NCI-H2107 treated with DMSO at 0.1 percent for 48 hours (cell line): Measurements from ENCODE around the gene FABP6.
A peak's percentile ranks its signal among the peaks of the same experiment; 100 is the strongest.

ENCODE experiments used
- DNase-seq: peaks from one replicate; lab custom pipeline; 2025; ENCODE audit not compliant: unreplicated experiment; lab: John Stamatoyannopoulos, UW

The FABP6 gene

DNA sequence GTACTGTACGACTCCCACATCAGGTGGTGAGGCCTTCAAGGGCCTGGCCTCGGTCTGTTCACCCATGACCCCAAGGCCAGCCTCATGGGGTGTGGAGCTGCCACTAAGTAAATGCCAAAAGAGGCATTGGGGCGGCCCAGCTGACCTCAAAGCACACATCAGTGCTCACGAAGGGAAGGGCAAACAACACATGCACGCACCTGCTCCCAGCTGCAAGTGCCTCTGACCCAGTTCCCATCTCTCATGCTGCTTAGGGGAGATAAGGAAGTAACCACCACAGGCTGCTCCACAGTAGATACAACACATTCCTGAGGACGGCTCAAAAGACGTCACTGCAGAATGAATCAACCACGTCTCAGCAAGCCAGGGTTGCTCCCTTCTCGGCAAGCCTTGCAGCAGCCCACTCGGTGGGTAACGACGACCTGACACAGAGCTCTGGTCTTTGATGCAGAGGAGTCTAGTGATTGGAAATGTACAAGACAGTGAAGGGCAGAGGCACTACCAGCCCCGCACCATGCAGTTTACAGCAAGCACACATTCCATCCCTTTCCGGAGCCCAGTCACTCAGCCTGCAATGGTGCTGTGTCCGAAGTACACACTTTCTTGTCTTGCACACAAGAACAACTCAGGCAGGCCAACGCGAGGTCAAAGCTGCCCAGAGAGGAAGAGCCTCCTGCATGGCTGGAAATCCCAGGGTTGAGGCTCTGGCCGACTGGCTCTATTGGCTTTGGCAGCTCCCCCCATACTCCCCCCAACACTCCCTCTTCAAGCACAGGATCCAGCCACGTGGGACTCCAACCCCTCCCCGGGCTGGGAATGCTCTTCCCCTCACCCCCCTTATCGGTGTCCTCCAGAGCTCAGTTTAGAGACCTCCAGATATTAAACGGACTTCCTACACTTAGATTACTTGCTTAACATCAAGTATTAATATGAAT lies 31.8 kb downstream of the FABP6 start:
- DNase-seq, result no peak

DNA sequence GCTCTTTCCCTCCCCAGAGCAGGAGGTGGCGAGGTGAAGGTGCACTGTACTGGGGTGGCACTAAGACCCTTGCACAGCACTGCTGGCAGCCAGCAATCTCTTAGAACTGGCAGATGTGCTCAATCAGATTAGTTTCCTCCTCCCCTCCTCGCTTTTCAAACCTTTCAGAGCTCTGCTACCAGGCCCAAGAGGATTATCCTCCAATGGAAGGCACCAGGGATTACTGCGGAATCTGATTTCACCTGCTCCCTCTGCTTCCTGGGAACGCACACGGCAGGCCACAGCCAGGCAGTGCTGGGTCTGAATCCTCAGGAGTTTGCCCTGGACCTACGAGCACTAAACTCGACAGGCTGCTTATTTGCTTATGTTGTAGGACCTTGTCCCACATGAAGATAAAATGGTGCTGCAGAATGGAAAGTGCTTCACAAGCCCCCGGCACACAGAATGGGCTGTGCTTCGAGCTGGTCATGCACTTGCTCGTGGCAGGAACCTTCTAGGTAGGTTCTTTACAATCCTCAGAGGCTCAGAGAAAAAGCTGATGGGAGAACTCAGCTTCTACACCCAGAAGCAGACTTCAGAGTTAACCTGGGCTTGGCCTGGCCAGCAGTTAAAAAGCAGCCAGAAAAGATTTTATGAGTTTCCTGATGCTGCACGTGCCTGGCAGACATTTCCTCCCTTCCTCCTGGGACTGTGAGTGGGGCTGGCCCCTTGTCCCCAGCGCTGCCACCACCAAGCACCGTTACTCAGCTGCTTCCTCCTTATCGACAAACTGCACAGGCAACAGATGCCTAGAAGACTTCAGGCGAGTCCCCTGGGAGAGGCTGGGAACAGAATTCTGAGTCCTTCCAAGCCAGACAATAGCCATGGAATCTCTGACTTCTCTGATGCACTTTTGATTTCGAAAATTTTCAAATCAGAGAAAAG lies 33.1 kb downstream of the FABP6 start:
- DNase-seq, result peak; percentile 34

DNA sequence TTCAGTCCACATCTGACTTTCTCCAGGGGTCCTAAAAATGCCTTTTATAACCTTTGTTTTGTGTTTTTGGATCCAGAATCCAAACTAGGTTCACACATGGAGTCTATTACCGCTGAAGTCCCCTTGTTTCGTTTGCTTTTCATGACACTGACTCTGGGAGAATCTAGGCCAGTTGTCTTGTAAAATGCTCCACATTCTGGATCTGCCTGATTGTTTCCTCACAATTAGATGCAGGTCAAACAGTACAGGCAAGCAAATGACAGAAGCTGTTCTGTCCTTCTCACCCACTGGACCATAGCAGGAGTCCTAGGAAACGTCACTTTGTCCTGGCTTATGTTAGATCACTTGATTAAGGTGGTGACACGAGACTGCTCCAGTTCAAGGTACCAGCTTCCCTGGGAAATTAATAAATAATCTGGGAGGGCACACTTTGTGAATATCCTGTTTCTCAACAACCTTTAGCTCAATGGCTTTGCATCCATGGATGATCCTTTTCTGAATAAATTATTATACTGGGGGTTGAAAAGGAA lies 34.1 kb downstream of the FABP6 start:
- DNase-seq, result no peak

DNA sequence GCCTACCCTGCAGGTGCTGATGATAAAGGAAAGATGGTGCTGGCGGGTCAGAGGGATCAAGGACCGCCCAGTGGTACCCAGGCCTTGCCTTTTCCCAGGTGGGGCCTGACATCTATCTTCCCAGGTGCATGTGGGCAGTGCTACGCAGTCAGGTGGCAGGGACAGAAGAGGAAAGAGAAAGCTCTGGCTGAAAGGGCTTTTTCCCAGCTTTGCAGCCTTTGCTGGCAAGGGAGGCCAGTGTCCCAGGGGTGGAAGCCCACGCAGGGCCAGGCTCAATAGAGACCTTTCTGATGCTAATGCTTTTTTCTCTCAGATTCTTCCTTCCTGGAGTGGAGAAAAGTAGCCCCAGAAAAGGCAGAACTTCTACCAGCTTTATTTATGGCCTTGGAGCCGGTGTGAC lies 36.7 kb downstream of the FABP6 start:
- DNase-seq, result no peak

DNA sequence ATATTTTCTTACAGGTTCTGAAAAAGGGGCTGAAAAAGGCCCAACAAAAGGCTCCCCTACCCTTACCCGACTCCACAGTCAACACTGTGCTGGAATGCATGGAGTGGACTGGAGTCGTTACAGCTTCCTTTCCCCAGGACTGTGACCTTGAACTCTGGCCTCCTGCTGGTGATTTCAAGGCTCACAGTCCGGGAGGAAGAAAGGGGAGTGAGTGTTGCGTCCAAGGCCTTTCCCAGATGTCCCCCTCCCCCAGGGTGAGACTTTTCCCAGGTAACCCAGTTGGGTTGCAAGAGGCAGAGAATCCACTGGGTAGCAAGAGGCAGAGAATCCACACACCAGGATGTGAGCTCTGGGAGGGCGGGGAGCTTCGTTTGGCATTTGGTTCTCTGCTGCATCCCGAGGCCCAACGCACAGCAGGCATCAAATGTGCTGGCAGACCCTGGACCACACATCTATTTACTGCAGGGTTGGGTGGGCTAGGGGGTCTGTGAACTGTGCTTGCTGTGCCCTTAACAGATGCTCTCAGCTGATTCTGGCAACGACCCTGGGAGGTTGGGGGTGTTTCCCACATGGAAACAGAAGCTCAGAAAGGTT lies 37.5 kb downstream of the FABP6 start:
- DNase-seq, result no peak

DNA sequence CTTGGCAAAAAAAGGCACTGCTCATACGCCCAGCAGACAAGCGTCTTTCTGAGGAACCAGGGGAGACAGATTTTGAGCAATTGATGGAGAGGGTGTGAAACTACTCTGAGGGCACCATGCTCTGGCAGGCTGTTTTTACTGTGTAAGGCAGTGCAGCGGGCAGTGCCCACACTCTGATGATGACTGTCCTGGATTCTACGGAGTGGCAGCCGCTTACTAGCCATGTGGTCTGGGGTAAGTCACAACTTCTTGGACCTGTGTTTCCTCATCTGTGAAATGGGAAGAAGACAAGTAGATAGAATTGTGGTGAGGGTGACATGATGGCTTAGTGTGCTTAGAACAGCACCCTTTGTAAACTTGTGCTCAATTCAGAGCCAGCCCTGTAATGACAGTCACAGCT lies 38.8 kb downstream of the FABP6 start:
- DNase-seq, result no peak

DNA sequence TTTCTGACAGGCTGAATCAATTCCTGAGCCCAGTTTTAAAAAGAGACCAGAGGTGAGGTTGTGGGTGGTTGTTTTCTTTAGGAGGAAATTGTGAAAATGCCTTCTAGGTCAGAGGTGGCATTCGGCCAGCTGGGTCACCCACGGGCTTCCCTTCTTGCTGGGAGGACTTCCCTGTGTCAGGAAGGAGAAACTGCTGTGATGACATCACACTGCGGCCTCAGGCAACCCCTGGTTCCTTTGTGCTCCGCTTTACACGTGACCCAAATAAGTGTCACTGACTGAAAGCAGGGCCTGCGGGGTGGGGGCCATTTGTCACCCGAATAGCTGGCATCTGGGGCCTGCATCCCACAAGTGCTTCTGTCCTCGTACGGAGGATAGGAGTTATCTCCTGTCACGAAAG lies 39.7 kb downstream of the FABP6 start:
- peak; percentile 20 for DNase-seq

DNA sequence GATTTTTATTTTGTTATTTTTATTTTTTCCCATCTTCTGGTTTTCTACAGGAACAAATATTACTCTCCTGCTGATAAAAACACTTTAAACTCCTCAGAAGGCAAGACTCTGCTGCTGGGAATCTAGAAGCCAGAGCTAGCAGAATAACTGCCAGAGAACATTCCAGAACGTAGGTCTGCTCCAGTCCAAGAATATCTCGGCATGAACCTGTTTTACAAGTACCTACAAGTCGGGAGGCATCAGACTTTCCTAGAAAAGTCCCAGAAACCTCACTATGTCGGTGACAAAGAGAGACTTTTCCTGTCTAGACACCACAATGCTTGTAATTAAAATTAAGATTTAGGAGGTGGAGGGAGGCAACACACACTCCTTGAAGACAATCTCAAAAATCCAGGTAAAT lies 41.4 kb downstream of the FABP6 start:
- DNase-seq, result no peak

DNA sequence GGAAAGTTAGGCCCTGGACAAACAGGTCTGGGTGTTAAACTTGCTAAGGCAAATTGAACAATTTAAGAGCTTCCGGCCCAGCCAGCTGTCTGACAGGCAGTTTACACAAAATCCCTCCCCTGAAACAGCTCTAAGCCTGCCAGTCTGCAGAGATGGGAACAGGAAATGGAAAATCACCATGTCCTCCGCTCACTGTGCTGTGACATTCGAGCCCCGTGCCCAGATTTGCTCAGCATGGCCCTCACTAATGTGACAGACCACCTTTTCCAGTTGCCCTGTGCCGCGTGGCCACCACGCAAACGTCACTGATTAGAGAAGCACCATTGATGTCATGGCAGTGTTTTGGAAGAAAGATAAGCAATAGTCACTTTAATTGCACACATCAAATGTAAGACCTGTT lies 42.1 kb downstream of the FABP6 start:
- DNase-seq, result peak; percentile 12

DNA sequence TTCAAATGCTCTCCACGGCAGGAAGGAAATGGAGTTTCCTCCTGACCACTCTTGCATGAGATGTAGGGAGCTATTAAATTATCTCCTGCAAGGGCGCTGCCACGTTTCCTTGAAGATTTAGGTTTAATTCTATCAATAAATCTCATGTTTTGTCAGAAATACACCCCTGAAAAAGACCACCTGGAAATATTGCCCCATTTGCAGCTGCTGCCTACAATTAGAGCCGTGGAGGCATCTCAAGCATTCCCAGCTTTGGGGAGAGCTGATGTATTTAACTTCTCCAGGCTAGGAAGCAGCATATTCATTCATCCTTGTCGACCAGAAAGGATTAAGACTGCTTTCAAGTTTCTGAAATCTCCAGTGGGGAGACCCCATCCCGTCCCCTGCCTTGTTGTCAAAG lies 42.5 kb downstream of the FABP6 start:
- no peak for DNase-seq

DNA sequence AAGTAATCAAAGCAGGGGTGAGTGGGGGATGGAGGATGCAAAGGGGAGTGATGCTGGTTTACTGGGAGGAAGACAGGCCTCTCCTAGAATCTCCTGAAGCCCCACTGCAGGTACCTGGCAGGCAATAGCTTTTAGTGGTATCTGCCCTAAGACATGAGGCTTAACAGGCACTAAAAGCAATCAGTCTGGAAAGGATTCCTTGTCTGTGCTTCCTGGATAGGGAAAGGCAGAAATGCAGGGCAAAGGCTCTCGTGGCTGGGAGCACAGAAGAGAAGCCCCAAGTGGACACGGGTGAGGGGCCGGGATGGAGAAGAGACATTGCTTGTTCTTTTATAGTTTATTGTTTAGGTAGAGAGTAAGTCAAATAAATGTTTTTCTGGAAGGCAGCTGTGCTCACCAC lies 43.0 kb downstream of the FABP6 start:
- no peak for DNase-seq

DNA sequence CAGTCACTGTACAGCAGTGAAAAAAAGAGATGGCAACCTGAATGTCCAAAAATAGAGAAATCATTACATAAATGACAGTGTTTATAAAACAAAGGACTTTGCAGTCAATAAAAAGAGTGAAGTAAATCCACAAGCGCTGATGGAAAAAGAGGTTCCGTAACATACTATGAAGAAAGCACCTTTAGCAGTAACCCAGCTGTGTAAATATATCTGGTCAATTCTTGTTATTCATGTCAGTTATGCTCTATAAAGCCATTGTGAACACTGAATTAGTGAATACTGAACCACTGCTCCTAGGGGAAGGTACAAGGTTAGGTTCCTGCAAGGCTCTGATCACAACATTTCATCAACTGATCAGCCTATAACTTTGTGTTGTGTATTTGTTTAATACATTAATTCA lies 43.6 kb downstream of the FABP6 start:
- peak; percentile 16 for DNase-seq

DNA sequence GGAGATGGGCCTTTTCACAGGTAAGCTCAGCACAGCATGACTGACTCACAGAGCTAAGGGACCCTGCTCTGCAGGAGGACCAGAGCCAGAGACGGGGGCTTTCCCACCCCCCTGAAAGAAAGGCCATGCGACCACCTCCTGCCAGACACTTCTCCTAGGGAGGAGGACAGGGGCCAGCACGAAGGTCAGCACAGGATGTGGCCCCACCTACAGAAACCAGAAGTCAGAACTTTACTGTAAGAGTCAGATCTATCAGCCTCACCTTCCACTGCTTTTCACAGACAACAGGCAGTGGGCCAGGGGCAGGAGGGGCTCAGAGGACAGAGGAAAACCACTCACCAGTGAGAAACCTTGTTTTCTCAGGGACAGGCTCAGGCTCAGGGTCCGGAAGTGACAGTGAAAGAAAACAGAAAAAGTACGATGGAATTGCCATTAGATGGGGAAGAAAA lies 45.2 kb downstream of the FABP6 start:
- no peak for DNase-seq

DNA sequence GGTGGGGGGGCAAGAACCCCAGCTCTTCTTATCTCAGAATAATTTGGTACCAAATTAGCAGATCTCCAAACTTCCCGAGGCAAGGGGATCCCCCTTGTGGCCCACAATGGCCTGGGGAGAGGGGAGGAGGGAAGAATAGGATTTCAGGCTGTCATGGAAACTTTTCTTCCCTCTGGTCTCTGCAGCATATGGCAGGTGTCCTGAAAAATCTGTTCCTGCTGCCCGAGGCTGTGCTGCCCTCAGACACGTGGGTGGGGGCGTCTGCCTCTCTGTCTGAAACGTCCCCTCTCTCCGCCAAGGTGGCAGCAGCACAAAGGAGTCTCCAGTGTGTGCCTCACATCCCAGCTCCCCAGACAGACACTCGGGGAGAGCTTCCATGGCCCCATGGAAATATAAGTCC lies 49.0 kb downstream of the FABP6 start:
- DNase-seq, result no peak

DNA sequence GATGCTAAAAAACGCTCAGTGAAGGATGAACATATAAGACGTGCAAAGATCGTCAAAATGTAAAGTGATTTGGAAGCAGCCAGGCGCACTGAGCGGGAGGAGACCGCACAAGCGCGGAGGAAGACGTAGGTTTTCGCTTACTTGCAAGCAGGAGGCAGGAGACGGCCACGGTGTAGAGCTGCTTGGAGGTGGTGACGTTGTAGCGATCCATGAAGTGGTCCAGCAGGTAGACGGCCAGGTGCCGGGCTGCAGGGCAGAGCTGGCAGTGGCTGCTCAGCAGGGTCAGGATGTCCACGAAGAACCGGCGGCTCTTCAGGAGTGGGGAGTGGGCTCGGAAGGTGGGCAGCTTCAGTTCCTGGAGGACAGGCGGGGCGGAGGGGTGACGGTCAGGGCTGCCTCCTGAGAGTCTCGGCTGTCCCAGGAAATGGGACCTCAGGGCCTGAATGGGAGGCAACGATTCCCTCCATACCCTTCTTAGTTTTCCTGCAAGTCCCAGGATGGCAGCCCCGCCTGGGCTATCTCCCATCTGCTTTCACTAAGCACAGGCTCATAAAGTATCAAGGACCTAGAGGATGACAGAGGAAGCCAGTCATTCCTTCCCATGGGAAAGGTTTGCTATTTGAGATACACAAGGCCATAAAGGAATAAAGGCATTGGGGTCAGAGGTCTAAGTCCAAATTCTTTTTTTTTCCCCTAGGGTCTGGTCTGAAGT lies 51.2 kb downstream of the FABP6 start:
- no peak for DNase-seq

DNA sequence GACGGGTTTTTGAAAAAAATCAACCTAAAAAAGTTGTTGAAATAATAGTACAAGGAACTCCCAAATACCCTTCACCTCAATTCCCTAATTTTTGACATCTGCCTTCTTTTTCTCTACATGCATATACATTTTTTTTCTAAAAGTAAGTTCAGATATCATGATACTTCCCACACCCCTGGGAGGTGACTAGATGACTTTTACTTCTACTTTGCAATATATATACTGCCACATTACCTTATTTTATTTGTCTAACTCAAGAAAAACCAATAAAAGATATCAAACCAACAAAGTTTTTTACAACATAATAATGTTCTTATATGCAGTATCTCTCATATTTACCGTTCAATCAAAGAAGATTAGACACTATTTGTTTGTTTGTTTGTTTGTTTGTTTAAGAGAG lies 52.0 kb downstream of the FABP6 start:
- no peak for DNase-seq

DNA sequence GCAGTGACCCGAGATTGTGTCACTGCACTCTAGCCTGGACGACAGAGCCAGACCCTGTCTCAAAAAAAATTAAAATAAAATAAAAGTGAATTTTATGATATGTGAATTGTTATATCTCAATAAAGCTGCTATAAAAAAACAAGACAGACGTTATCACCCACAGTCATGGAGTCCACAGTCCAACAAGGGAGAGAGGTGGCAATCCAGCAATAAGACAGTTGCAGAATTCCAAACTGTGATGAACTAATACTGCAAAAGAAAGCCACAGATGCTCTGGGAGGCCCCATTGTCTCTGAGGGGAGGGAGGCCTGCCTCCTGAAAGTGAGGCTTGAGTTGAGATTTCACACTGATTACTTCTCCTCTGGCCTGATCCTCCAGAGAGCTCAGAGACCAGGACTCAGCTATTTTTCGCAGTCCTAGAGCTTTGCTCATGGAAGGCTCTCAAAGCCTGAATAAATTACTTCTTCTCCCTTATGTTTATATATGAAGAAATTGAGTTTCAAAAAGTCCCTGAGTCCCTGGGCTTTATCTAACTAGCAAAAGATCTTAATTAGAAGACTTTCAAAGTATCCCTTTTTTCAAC lies 55.1 kb downstream of the FABP6 start:
- no peak for DNase-seq

DNA sequence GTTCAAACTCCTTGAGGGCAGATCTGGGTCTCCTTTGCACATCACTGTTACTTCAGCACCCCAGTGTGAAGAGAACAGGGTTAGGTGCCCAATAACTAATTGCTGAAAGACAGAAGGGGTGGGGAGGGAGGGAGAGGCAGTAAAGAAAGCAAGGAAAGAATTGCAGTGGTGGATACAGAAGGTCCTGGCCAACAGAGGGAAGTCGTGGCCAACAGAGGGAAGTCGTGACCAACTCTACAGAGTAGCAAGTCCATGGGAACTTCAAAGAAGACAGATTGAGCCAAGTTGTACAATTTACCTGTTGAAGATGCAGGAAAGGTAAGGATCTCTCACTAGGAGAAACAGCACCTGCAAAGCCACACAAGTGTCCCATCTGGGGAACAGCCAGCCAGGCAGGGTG lies 56.0 kb downstream of the FABP6 start:
- DNase-seq, result no peak

DNA sequence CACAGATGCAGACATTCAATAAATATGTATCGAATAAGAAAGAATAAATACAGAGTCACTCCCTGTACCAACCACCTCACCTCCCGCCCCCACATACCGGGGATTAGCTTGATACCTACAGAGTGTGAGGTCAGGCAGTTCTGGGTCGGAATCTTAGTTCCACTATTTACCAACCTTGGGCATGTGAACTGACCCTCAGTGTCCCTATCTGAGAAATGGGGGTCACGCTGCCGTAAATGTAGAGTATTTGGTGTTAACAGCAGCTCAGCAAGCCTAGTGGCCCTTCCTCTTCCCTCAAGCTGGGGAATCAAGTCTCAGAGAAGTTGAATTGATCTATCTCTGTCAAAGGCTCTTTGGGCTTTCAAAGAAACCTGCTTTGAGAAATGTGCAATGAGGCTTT lies 57.6 kb downstream of the FABP6 start:
- DNase-seq, result no peak

DNA sequence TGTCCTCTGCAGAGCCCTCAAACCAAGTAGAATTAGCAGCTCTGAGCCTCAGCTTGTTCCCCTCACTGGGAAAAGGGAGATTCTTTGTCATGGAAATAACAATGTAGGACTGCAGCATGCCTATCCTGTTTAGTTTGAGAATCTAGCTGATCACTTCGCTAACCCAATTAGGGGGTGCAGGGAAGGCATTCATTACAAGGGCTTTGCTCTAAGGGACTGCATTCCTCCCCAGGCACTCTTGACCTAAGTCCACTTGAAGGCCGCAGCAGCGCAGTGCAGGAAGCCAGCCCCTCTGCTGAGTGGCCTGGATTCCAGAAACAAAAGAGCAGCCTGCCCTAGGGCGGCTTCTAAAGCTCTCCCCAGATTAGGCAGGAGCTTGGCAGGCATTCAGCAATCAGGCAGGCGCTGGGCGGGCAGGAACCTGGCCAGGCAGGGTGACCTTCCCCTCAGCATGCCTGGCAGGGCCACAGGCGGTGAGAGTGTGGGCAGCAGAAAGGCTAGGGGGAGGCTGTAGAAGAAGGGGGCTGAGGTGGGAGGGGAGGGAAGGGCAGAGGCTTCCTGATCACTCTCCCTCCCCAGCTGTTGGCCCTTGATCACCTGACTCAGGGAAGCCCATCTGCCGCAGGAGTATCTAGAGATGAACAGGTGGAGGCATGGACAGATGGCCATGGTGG lies 58.2 kb downstream of the FABP6 start:
- DNase-seq, result no peak
